Effector memory CD8-positive, alpha-beta T cell (primary cell): Measurements from ENCODE around the gene GPATCH1.
"Not testable (repeated sequence)": the region's sequence is repeated elsewhere in the genome, so short reads cannot be mapped to it uniquely, and the experiment has no call there.

ENCODE experiments used
- ATAC-seq: fragments of 150-1000 bp; cut with Tn5 transposase; replicated peaks from 2 replicates; pipeline ENCODE4 v1.10.0; 2021; ENCODE audit warnings: mild to moderate bottlenecking, moderate library complexity
- DNase-seq, 3 experiments: peaks; one replicate each; pipeline ENCODE4 v3.0.0; 2021
- H3K27ac Mint-ChIP-seq, 2 donors: one replicate each; pipeline ENCODE4 v1.8.0; 2022; ENCODE audit warnings: mild to moderate bottlenecking in 2 of 2, mixed read lengths in 2 of 2, moderate library complexity in 2 of 2
- H3K27me3 Mint-ChIP-seq, 2 donors: one replicate each; pipeline ENCODE4 v1.8.0; 2022; ENCODE audit warnings: mixed read lengths in 2 of 2
- H3K36me3 Mint-ChIP-seq: one replicate; pipeline ENCODE4 v1.8.0; 2022; ENCODE audit warnings: mild to moderate bottlenecking, moderate library complexity, mixed read lengths; ENCODE audit not compliant: insufficient read depth
- H3K4me1 Mint-ChIP-seq, 2 donors: one replicate each; pipeline ENCODE4 v1.8.0; 2022; ENCODE audit warnings: low read depth in 2 of 2, mixed read lengths in 2 of 2
- H3K4me3 Mint-ChIP-seq, 2 donors: one replicate each; pipeline ENCODE4 v1.8.0; 2022; ENCODE audit warnings: mild to moderate bottlenecking in 2 of 2, mixed read lengths in 2 of 2, moderate library complexity in 2 of 2
- H3K9me3 Mint-ChIP-seq, 2 donors: one replicate each; pipeline ENCODE4 v1.8.0; 2022; ENCODE audit warnings: mixed read lengths in 2 of 2
- total RNA-seq, 9 experiments: gene quantifications; one replicate each; lab custom pipeline; 2026; lab: John Stamatoyannopoulos, UW

The GPATCH1 gene
- 19.5 to 29.8 (median 26.2) reads per million in 9 experiments for total RNA-seq

GRCh38 chr19:33080761-33081681 lies at the start of gene GPATCH1:
Gene GPATCH1, plus strand, starts transcription at chr19:33081181. Its CDS starts 13 bp downstream, at chr19:33081194.
- peak; percentile 77 to 83 (median 78) for DNase-seq
- peak within 1 kb of the TSS; percentile 92 to 99 for H3K4me3 Mint-ChIP-seq
- no peaks in the 10 kb centered on the region for H3K9me3 Mint-ChIP-seq
- peaks cover 6% of the 10 kb centered on the region for H3K36me3 Mint-ChIP-seq
- H3K27ac Mint-ChIP-seq = peak within 1 kb of the TSS; percentile 94 to 99
- peaks cover 19 to 20% of the 10 kb centered on the region in 2 donors for H3K4me1 Mint-ChIP-seq
- ATAC-seq = peak; percentile 96
- H3K27me3 Mint-ChIP-seq = no peaks in the 10 kb centered on the region

GRCh38 chr19:33032218-33032781 lies 48.7 kb upstream of the GPATCH1 start:
- no peak for DNase-seq
- no peak for ATAC-seq
- H3K9me3 Mint-ChIP-seq = peaks cover 0 to 1% of the 10 kb centered on the region in 2 donors
- H3K27me3 Mint-ChIP-seq = peaks cover 0 to 6% of the 10 kb centered on the region in 2 donors
- no peak overlapping the region for H3K4me3 Mint-ChIP-seq
- H3K36me3 Mint-ChIP-seq = no peaks in the 10 kb centered on the region
- H3K4me1 Mint-ChIP-seq = peaks cover under 1 to 2% of the 10 kb centered on the region in 2 donors
- H3K27ac Mint-ChIP-seq = no peak overlapping the region

- Mint-ChIP-seq H3K36me3 (no peaks in the 10 kb centered on the region), H3K4me3 (no peak overlapping the region), H3K27ac (no peak overlapping the region), H3K9me3 (no peaks in the 10 kb centered on the region), H3K27me3 (peaks cover 0 to 15% of the 10 kb centered on the region in 2 donors), H3K4me1 (peaks cover 4 to 7% of the 10 kb centered on the region in 2 donors)
- ATAC-seq (no peak), DNase-seq (no peak)
Measured at GRCh38 chr19:33035461-33035860, 45.5 kb upstream of the GPATCH1 start.

- not testable (repeated sequence) for H3K27me3 Mint-ChIP-seq, H3K36me3 Mint-ChIP-seq, H3K4me1 Mint-ChIP-seq, DNase-seq, H3K4me3 Mint-ChIP-seq, ATAC-seq, H3K9me3 Mint-ChIP-seq, H3K27ac Mint-ChIP-seq
Measured at GRCh38 chr19:33036370-33037167, 44.4 kb upstream of the GPATCH1 start.

- H3K4me1 Mint-ChIP-seq, H3K36me3 Mint-ChIP-seq, ATAC-seq, DNase-seq, H3K9me3 Mint-ChIP-seq, H3K27me3 Mint-ChIP-seq: not testable (repeated sequence)
- Mint-ChIP-seq H3K27ac (peak overlapping the region; percentile 23 to 73), H3K4me3 (peak overlapping the region; percentile 43 to 64)
Measured at GRCh38 chr19:33037168-33038025, 43.6 kb upstream of the GPATCH1 start.

GRCh38 chr19:33039108-33039599 lies 41.8 kb upstream of the GPATCH1 start:
- no peak overlapping the region for H3K27ac Mint-ChIP-seq
- no peaks in the 10 kb centered on the region for H3K36me3 Mint-ChIP-seq
- peaks cover 4 to 7% of the 10 kb centered on the region in 2 donors for H3K4me1 Mint-ChIP-seq
- H3K27me3 Mint-ChIP-seq = peaks cover 0 to 9% of the 10 kb centered on the region in 2 donors
- ATAC-seq = no peak
- no peaks in the 10 kb centered on the region for H3K9me3 Mint-ChIP-seq
- H3K4me3 Mint-ChIP-seq = no peak overlapping the region
- DNase-seq = no peak

- Mint-ChIP-seq H3K9me3 (no peaks in the 10 kb centered on the region), H3K27ac (no peak overlapping the region), H3K4me1 (peaks cover 4 to 7% of the 10 kb centered on the region in 2 donors), H3K4me3 (no peak overlapping the region), H3K27me3 (peaks cover 0 to 9% of the 10 kb centered on the region in 2 donors), H3K36me3 (no peaks in the 10 kb centered on the region)
- no peak for ATAC-seq
- no peak for DNase-seq
Measured at GRCh38 chr19:33039815-33040214, 41.2 kb upstream of the GPATCH1 start.

- H3K27ac Mint-ChIP-seq = no peak overlapping the region
- DNase-seq = no peak
- H3K9me3 Mint-ChIP-seq = no peaks in the 10 kb centered on the region
- peaks cover 0 to 9% of the 10 kb centered on the region in 2 donors for H3K27me3 Mint-ChIP-seq
- H3K36me3 Mint-ChIP-seq = no peaks in the 10 kb centered on the region
- no peak for ATAC-seq
- no peak overlapping the region for H3K4me3 Mint-ChIP-seq
- peaks cover 4 to 7% of the 10 kb centered on the region in 2 donors for H3K4me1 Mint-ChIP-seq
Measured at GRCh38 chr19:33040994-33041827, 39.8 kb upstream of the GPATCH1 start.

- H3K4me3 Mint-ChIP-seq, H3K27ac Mint-ChIP-seq, H3K36me3 Mint-ChIP-seq, ATAC-seq, H3K9me3 Mint-ChIP-seq, H3K4me1 Mint-ChIP-seq, H3K27me3 Mint-ChIP-seq, DNase-seq: not testable (repeated sequence)
Measured at GRCh38 chr19:33041828-33042160, 39.2 kb upstream of the GPATCH1 start.

- peaks cover 0 to 14% of the 10 kb centered on the region in 2 donors for H3K27me3 Mint-ChIP-seq
- no peak overlapping the region for H3K4me3 Mint-ChIP-seq
- no peaks in the 10 kb centered on the region for H3K4me1 Mint-ChIP-seq
- no peak for DNase-seq
- peaks cover 0 to 2% of the 10 kb centered on the region in 2 donors for H3K9me3 Mint-ChIP-seq
- peaks cover 3% of the 10 kb centered on the region for H3K36me3 Mint-ChIP-seq
- H3K27ac Mint-ChIP-seq = no peak overlapping the region
- ATAC-seq = no peak
Measured at GRCh38 chr19:33047422-33047821, 33.6 kb upstream of the GPATCH1 start.

GRCh38 chr19:33048806-33049676 lies 31.9 kb upstream of the GPATCH1 start:
- H3K36me3 Mint-ChIP-seq = peaks cover 3% of the 10 kb centered on the region
- ATAC-seq (no peak), DNase-seq (no peak)
- H3K27me3 Mint-ChIP-seq = peaks cover 0 to 14% of the 10 kb centered on the region in 2 donors
- H3K4me1 Mint-ChIP-seq = no peaks in the 10 kb centered on the region
- H3K27ac Mint-ChIP-seq = no peak overlapping the region
- H3K4me3 Mint-ChIP-seq = no peak overlapping the region
- H3K9me3 Mint-ChIP-seq = peaks cover 0 to 2% of the 10 kb centered on the region in 2 donors
